Fibroblast of lung (primary cell): ENCODE measurements around the gene ANKS1B. TPM values are rescaled to one million over a fixed set of nuclear protein-coding genes. Genes with fewer than 3 reads are reported as not detected.

ENCODE experiments used
- DNase-seq, 2 donors: peaks; one replicate each; pipeline versions ENCODE4 v3.0.0 to v3.0.0-alpha.2; 2010; ENCODE audit warnings: low read depth in 2 of 2
- H2AFZ ChIP-seq: 2 replicates; pipeline ENCODE4 v1.5.1; 2012; ENCODE audit warnings: low read length, control low read depth, inconsistent platforms
- H3K27ac ChIP-seq: 2 replicates; pipeline ENCODE4 v1.5.1; 2011; ENCODE audit warnings: low read length, control low read depth; ENCODE audit not compliant: insufficient read depth
- H3K27me3 ChIP-seq: 2 replicates; pipeline ENCODE4 v1.5.1; 2011; ENCODE audit warnings: mild to moderate bottlenecking, low read length; ENCODE audit not compliant: control insufficient read depth, insufficient read depth
- H3K36me3 ChIP-seq: 2 replicates; pipeline ENCODE4 v1.5.1; 2011; ENCODE audit warnings: low read length; ENCODE audit not compliant: control insufficient read depth, insufficient read depth
- H3K4me1 ChIP-seq: 2 replicates; pipeline ENCODE4 v1.5.1; 2011; ENCODE audit warnings: low read length; ENCODE audit not compliant: control insufficient read depth, insufficient read depth; ENCODE audit errors: extremely low read depth
- H3K4me2 ChIP-seq: 2 replicates; pipeline ENCODE4 v1.5.1; 2011; ENCODE audit warnings: low read length, control low read depth; ENCODE audit not compliant: insufficient read depth; ENCODE audit errors: extremely low read depth
- H3K4me3 ChIP-seq, 4 experiments: fragments of 200-600 bp in 1 of 4; sonication (generic) in 1 of 4; replicated peaks in 1 of 4; 2 replicates each; pipeline ENCODE4 v1.5.1; 2011 to 2016; ENCODE audit warnings: low read length in 4 of 4, low read depth in 3 of 4, mild to moderate bottlenecking in 3 of 4, control low read depth in 2 of 4, inconsistent platforms in 1 of 4, mixed read lengths in 1 of 4; ENCODE audit not compliant: insufficient read depth in 1 of 4; ENCODE audit errors: control extremely low read depth in 1 of 4
- H3K79me2 ChIP-seq: 2 replicates; pipeline ENCODE4 v1.5.1; 2012; ENCODE audit warnings: mild to moderate bottlenecking, low read length, inconsistent platforms; ENCODE audit not compliant: control insufficient read depth, insufficient read depth
- H3K9ac ChIP-seq: 2 replicates; pipeline ENCODE4 v1.5.1; 2011; ENCODE audit warnings: mild to moderate bottlenecking, low read length, control low read depth; ENCODE audit not compliant: insufficient read depth
- H3K9me3 ChIP-seq: 2 replicates; pipeline ENCODE4 v1.5.1; 2012; ENCODE audit warnings: low read depth, low read length; ENCODE audit not compliant: control insufficient read depth, insufficient read depth
- H4K20me1 ChIP-seq: 2 replicates; pipeline ENCODE4 v1.5.1; 2011; ENCODE audit warnings: low read length; ENCODE audit not compliant: control insufficient read depth, insufficient read depth; ENCODE audit errors: extremely low read depth
- EZH2 ChIP-seq: IDR thresholded peaks from 2 replicates; pipeline ENCODE4 v1.5.1; 2012; ENCODE audit warnings: low read length, control low read depth, mild to moderate bottlenecking; ENCODE audit errors: missing control alignments
- polyA plus RNA-seq, 2 donors: library from polyadenylated mRNA; depleted of rRNA in 1 of 2; stranded (reverse) in 1 of 2; unstranded in 1 of 2; fragments of >200 nt; gene quantifications; 2 replicates each; pipeline ENCODE4 v1.2.1, GENCODE V29; 2011 to 2012; ENCODE audit warnings: missing spikeins in 1 of 2
- total RNA-seq: library from RNA; depleted of rRNA; stranded (reverse); fragments of >200 nt; gene quantifications from 2 replicates; pipeline ENCODE4 v1.2.1, GENCODE V29; 2014
- TF ChIP-seq, protein P1 (sequence below), 2 donors: IDR thresholded peaks in 1 of 2; conservative IDR thresholded peaks in 1 of 2; 1 replicate in 1 of 2; 2 replicates in 1 of 2; pipeline ENCODE4 v1.5.1; 2011 to 2012; ENCODE audit warnings: low read length in 2 of 2, control low read depth in 1 of 2, inconsistent platforms in 1 of 2, low read depth in 1 of 2, mild to moderate bottlenecking in 1 of 2

The ANKS1B gene
- total and polyA plus RNA-seq, 2 donors (not counting 1 experiment from before 2014, with no cell fraction given): 0.11 to 0.83 TPM

DNA sequence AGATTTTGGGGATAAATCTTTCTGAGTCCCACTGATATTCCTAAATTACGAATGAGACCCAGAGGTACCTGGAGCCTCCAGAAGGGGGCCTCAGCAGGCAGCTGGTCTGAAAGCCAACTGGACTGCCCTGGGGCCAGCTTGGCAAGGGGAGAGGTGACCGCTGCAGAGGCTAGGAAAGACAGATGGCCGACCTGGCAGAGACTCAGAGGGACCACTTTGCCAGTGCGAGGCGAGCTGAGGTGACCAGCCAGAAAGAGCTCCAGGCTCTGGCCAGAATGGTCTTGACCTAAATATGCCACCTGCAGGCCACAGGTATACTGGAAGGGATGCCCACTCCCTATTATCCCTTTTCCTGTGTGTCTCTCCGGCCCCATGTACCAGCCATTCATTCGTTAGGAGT, 594.0 kb downstream of the ANKS1B start:
- no peak overlapping the region for H3K9ac ChIP-seq
- no peak overlapping the region for H2AFZ ChIP-seq
- no peak for DNase-seq
- H3K27ac ChIP-seq: no peak overlapping the region
- TF ChIP-seq, protein P1, sequence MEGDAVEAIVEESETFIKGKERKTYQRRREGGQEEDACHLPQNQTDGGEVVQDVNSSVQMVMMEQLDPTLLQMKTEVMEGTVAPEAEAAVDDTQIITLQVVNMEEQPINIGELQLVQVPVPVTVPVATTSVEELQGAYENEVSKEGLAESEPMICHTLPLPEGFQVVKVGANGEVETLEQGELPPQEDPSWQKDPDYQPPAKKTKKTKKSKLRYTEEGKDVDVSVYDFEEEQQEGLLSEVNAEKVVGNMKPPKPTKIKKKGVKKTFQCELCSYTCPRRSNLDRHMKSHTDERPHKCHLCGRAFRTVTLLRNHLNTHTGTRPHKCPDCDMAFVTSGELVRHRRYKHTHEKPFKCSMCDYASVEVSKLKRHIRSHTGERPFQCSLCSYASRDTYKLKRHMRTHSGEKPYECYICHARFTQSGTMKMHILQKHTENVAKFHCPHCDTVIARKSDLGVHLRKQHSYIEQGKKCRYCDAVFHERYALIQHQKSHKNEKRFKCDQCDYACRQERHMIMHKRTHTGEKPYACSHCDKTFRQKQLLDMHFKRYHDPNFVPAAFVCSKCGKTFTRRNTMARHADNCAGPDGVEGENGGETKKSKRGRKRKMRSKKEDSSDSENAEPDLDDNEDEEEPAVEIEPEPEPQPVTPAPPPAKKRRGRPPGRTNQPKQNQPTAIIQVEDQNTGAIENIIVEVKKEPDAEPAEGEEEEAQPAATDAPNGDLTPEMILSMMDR (conservative IDR thresholded peaks at IDR 0.05 in 1 of 2, IDR thresholded peaks at IDR 0.05 in 1 of 2; ENCODE audit: low read depth in 1 of 2, low read length in 2 of 2): no peak
- no peak for TF ChIP-seq EZH2
- no peaks in the 10 kb centered on the region for H3K27me3 ChIP-seq
- H3K4me2 ChIP-seq: no peak overlapping the region
- H3K4me3 ChIP-seq: no peak overlapping the region
- H3K9me3 ChIP-seq: no peaks in the 10 kb centered on the region
- H4K20me1 ChIP-seq: no peaks in the 10 kb centered on the region
- H3K4me1 ChIP-seq: no peaks in the 10 kb centered on the region
- H3K79me2 ChIP-seq: no peaks in the 10 kb centered on the region
- H3K36me3 ChIP-seq: no peaks in the 10 kb centered on the region

DNA sequence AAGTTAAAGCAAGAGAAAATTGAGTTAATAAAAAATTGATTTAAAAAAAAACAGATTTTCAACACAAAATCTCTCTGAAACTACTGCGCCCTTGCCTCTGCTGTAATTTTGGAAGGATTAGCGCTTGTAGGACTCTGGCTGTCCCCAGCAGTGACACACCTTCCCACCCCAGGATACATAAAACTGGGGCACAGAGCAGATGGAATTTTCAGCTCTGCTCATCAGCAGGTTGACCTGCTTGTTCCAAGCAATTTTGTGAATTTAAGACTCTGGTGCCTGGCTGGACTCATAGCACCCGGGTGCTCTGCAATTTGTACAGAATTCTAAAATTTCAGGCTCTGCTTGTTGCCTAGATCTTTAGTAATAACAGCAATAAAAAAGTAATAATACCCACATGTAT, 595.0 kb downstream of the ANKS1B start:
- Histone ChIP-seq H3K27ac (no peak overlapping the region), H3K36me3 (no peaks in the 10 kb centered on the region), H3K4me2 (no peak overlapping the region), H3K4me1 (no peaks in the 10 kb centered on the region), H3K9me3 (no peaks in the 10 kb centered on the region), H3K4me3 (no peak overlapping the region), H2AFZ (no peak overlapping the region), H3K9ac (no peak overlapping the region), H4K20me1 (no peaks in the 10 kb centered on the region), H3K79me2 (no peaks in the 10 kb centered on the region), H3K27me3 (no peaks in the 10 kb centered on the region)
- no peak for DNase-seq
- TF ChIP-seq, protein P1 (conservative IDR thresholded peaks at IDR 0.05 in 1 of 2, IDR thresholded peaks at IDR 0.05 in 1 of 2; ENCODE audit: low read depth in 1 of 2, low read length in 2 of 2): no peak
- TF ChIP-seq EZH2: no peak

DNA sequence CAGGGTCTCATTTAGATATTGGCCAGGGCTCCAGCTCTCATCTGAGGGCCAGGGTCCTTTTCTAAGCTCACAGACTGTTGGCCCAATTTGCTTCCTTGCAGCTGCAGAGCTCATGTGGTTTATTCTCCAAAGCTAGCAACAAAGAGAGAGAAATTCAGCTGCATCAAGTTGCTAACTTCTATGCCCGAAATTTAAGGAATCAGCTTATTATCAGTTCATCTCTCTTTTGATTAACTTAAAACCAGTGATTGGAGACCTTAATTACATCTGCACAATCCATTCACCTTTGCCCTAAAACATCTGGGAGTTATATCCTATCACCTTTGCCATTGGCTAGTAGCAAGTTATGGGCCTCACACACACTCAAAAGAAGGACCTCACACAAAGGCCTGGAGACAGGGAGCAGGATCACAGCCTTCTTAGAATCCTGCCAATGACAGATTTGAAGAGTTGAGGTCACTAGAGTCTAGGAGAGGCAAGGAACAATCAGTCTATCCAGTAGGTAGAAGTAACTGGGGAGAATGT, 596.0 kb downstream of the ANKS1B start:
- Histone ChIP-seq H3K9me3 (no peaks in the 10 kb centered on the region), H3K4me3 (no peak overlapping the region), H3K4me2 (no peak overlapping the region), H4K20me1 (no peaks in the 10 kb centered on the region), H3K27ac (no peak overlapping the region), H2AFZ (no peak overlapping the region), H3K36me3 (no peaks in the 10 kb centered on the region), H3K79me2 (no peaks in the 10 kb centered on the region), H3K27me3 (no peaks in the 10 kb centered on the region), H3K4me1 (no peaks in the 10 kb centered on the region), H3K9ac (no peak overlapping the region)
- TF ChIP-seq, protein P1 (conservative IDR thresholded peaks at IDR 0.05 in 1 of 2, IDR thresholded peaks at IDR 0.05 in 1 of 2; ENCODE audit: low read depth in 1 of 2, low read length in 2 of 2): no peak
- DNase-seq: no peak
